ENCODE results near the gene NDUFS2.

Gene NDUFS2

GRCh38 chr1:161196521-161197451 is 5.4 kb upstream of the NDUFS2 start:
- peak; percentile 92 for DNase-seq

DNA sequence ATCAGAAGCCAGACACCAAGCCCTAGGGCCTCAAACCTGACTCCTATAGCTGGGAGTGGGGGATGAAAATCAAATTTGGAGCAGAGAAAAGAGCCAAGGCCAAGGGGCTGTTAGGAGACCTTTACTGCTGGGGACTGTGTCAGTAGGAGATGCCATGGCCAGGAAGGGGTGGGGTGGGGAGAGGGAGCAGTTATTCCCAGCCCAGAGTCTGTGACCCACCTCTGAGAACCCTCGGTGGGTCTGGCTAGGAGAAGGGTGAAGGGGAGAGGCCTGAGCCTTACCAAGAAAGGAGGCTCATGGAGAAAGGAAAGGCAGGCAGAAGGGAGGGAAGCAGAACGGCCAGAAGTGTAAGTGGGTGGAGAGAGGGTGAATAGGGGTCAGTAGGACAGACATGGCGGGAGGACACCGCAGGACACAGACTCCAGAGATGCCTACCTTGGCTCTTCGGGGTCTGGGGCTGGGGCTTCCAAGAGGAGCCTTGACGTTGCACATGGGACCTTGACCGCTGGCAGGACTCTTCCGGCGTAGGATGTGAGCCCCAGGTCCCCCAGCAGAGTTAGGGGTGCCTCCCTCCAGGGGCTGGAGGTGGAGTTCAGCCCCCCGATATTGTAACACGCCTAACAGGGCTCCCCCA is 4.5 kb upstream of the NDUFS2 start:
- peak; percentile 38 for DNase-seq

- DNase-seq: peak; percentile 80
Observed at GRCh38 chr1:161198194-161198896, 3.8 kb upstream of the NDUFS2 start.

- DNase-seq: peak; percentile 87
Observed at GRCh38 chr1:161198897-161199431, 3.2 kb upstream of the NDUFS2 start, which contains the start of gene ADAMTS4. Gene ADAMTS4 (minus strand): TSS chr1:161199054. CDS start chr1:161198627, 427 bp downstream.

GRCh38 chr1:161199506-161200139 is 2.5 kb upstream of the NDUFS2 start:
- DNase-seq: peak; percentile 53

DNA sequence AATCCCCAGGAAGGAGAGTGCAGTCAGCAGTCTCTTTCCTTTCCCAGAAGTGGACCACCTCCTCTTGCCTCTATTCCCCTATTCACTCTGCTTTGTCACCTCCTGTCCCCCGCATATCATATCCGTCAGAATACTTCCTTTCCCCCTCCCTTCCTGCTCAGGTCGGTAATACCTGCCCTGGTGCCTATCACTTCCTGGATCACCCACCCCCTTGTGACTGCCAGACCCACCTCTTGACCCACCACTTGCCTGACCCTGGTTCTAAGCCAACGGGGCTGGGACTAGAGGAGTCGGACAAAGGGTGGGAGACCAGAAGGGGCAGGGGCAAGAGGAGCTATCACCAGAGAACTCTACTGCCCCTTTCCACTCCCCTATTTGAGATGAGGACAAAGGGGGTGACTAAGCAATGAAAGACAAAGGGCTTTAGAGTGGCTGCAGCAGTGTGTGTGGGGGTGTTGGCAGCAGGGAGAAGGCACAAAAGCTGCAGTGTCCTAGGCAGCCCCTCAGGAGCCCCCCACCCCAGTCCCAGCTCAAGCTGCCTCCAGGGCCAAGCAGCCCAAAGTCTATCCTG is 1.7 kb upstream of the NDUFS2 start:
- peak; percentile 32 for DNase-seq

GRCh38 chr1:161200992-161201835 is 953 bp upstream of the NDUFS2 start:
- peak; percentile 79 for DNase-seq

- peak; percentile 12 for DNase-seq
Observed at GRCh38 chr1:161206411-161207140, 4.4 kb downstream of the NDUFS2 start.

- DNase-seq: peak; percentile 26
Observed at GRCh38 chr1:161207173-161207572, 5.0 kb downstream of the NDUFS2 start.

GRCh38 chr1:161209790-161210409 is 7.7 kb downstream of the NDUFS2 start:
- no peak for DNase-seq

DNA sequence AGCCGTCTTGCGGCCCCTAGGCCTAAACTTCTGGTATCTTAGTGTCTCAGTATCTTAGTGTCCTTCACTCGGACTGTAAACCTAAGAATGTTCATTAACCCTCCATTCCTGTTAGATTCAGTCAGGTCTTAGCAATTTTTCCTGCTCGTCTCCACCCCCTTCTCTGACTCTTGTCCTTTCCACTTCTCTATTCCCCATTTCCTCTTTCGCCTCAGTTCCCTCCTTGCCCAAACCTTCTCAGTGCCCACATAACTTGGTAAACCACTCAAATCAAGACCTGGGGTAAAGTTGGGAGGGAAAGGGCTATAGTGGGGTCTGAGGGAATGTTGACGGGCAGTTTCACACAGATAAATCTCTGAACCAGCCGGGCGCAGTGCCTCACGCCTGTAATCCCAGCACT is 12.2 kb downstream of the NDUFS2 start:
- DNase-seq: no peak

DNA sequence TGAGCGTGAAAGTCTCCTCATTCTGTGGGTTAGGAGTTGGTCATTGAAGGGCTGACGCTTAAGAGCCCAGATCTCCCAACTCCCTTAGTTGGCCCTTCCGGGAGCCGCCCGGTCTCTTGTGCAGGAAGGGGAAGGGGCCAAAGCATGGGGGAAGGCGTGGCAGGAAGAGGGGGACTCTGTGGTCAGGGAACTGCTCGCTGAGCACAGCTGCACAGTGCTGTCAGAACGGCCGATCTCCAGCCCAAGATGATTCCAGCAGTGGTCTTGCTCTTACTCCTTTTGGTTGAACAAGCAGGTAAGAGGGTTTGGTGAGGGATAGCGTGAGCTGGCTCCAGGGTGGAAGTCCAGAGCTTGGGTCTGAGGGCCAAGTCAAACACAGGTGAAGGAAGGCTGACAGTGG is 12.9 kb downstream of the NDUFS2 start, which contains the start of gene FCER1G:
FCER1G (plus strand) TSS at position 220 of the 400 bp plus-strand sequence; CDS start at position 247, 27 bp downstream.
- no peak for DNase-seq

GRCh38 chr1:161216945-161217712 is 15.0 kb downstream of the NDUFS2 start:
- DNase-seq: no peak

DNA sequence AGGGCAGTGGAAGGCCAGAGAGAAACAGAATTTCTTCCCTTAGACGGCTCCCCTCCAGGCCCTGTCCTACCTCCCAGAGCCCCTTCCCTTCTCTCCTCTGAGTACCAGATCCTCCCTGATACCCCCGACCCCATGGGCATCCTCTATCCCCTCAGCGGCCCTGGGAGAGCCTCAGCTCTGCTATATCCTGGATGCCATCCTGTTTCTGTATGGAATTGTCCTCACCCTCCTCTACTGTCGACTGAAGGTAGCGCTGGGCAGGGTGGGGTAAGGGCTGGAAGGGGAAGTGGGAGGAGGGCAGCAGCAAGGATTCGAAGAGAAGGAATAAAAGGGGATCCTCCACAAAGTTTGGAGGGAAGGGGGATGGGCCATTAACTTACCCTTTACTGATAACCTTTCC is 15.7 kb downstream of the NDUFS2 start:
- no peak for DNase-seq

- no peak for DNase-seq
Observed at GRCh38 chr1:161218301-161219077, 16.3 kb downstream of the NDUFS2 start.

DNA sequence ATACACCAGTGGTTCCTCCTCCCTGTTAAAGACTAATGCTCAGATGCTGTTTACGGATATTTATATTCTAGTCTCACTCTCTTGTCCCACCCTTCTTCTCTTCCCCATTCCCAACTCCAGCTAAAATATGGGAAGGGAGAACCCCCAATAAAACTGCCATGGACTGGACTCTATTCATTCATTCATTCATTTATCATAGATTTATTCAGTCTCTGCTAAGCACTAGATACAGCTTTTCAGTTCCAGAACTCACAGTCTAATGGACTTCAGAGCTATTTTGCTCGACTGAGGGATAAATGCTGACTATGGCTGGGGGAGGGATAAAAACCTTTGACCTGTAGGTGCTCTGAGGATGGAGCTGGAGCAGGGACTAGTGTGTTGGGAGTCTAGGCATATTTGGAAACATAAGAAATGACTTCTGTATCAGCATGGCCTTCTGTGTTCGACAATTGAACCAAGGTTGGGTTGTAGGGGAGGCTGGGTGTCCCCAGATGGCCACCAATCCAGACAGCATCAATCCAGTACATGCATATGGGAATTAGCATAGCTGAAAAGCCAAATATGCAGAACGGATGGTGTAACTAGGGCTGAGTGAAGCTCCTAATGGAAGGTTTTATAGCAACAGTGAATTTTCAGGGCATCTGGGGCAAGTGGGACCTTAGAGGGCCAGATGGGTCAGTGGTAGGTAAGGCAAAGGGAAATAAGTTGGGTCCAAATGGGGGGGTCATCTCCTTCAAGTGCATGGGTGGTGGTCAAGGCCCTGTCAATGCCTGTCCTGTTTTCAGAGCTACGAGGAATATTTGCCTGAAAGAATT is 17.1 kb downstream of the NDUFS2 start:
- no peak for DNase-seq

DNA sequence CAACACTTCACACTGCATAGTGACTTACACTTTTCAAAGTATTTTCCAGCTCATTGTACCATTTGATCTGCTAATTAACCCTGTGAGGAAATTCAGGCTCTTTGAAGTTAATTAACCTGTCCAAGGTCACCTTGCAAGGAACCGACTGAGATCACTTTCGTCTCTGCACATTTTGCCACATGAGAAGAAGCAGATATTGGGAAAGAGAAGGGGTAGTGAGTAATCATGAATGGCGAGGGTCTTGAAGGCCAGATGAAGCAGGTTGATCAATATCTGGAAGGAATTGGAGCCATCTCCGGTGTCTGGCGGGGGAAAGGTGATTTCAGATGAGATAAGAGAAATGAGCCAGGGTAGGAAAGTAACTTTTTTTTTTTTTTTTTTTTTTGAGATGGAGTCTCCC is 17.8 kb downstream of the NDUFS2 start:
- no peak for DNase-seq

Measured in left hindlimb (tissue), 1 donor.